SH-SY5Y (cell line): ENCODE measurements around the gene CCDC78.

Experiments
- GATA2 ChIP-seq: IDR thresholded peaks from 2 replicates; pipeline ENCODE4 v1.6.1; 2011; ENCODE audit warnings: mild to moderate bottlenecking, low read depth, low read length
- GATA3 ChIP-seq: IDR thresholded peaks from 2 replicates; pipeline ENCODE4 v1.6.1; 2011; ENCODE audit warnings: low read depth, mild to moderate bottlenecking, low read length, moderate library complexity

- TF ChIP-seq GATA2, result no peak
- TF ChIP-seq GATA3, result no peak
Measured at GRCh38 chr16:763369-764183, 37.3 kb upstream of the CCDC78 start.
